ENCODE results near the gene MYBPC2.

MYBPC2 gene

GRCh38 chr19:50398675-50399367 lies 33.9 kb upstream of the MYBPC2 start:
- H3K27ac Mint-ChIP-seq = no peak overlapping the region

GRCh38 chr19:50399368-50399745 lies 33.3 kb upstream of the MYBPC2 start:
- Mint-ChIP-seq H3K27ac (no peak overlapping the region), H3K27me3 (ENCODE audit: low read depth, poor library complexity) (no peaks in the 10 kb centered on the region), H3K9me3 (peaks cover 4% of the 10 kb centered on the region)

More at GRCh38 chr19:50398675-50399367, 33.9 kb upstream of the MYBPC2 start:
- Mint-ChIP-seq H3K4me3 (no peak overlapping the region), H3K9me3 (peaks cover 7% of the 10 kb centered on the region), H3K4me1 (peaks cover 16% of the 10 kb centered on the region), H3K27me3 (ENCODE audit: low read depth, poor library complexity) (no peaks in the 10 kb centered on the region), H3K36me3 (ENCODE audit: low read depth) (peaks cover 37% of the 10 kb centered on the region)
- DNase-seq = no peak
- no peak for TF ChIP-seq CTCF (IDR thresholded peaks at IDR 0.05)

GRCh38 chr19:50401605-50402450 lies 30.9 kb upstream of the MYBPC2 start:
- DNase-seq = no peak
- H3K4me1 Mint-ChIP-seq = peaks cover 16% of the 10 kb centered on the region
- no peaks in the 10 kb centered on the region for H3K27me3 Mint-ChIP-seq (ENCODE audit: low read depth, poor library complexity)

More at GRCh38 chr19:50399368-50399745, 33.3 kb upstream of the MYBPC2 start:
- Mint-ChIP-seq H3K4me1 (peaks cover 16% of the 10 kb centered on the region), H3K36me3 (ENCODE audit: low read depth) (peaks cover 36% of the 10 kb centered on the region), H3K4me3 (no peak overlapping the region)
- TF ChIP-seq CTCF (IDR thresholded peaks at IDR 0.05) = no peak
- DNase-seq = no peak

GRCh38 chr19:50402544-50403301 lies 30.0 kb upstream of the MYBPC2 start:
- no peak overlapping the region for H3K4me3 Mint-ChIP-seq
- H3K27ac Mint-ChIP-seq = no peak overlapping the region

More at GRCh38 chr19:50401605-50402450, 30.9 kb upstream of the MYBPC2 start:
- no peak for TF ChIP-seq CTCF (IDR thresholded peaks at IDR 0.05)
- H3K4me3 Mint-ChIP-seq = no peak overlapping the region
- no peak overlapping the region for H3K27ac Mint-ChIP-seq
- H3K36me3 Mint-ChIP-seq (ENCODE audit: low read depth) = peaks cover 38% of the 10 kb centered on the region
- no peaks in the 10 kb centered on the region for H3K9me3 Mint-ChIP-seq

More at GRCh38 chr19:50402544-50403301, 30.0 kb upstream of the MYBPC2 start:
- peaks cover 15% of the 10 kb centered on the region for H3K4me1 Mint-ChIP-seq
- H3K36me3 Mint-ChIP-seq (ENCODE audit: low read depth) = peaks cover 37% of the 10 kb centered on the region
- no peaks in the 10 kb centered on the region for H3K9me3 Mint-ChIP-seq
- DNase-seq = no peak
- H3K27me3 Mint-ChIP-seq (ENCODE audit: low read depth, poor library complexity) = no peaks in the 10 kb centered on the region
- TF ChIP-seq CTCF (IDR thresholded peaks at IDR 0.05) = no peak
